D721Med (cell line): Measurements from ENCODE around the gene TUBB.

ENCODE experiments used
- DNase-seq: peaks from one replicate; pipeline ENCODE4 v3.0.0; 2011; ENCODE audit warnings: low spot score; ENCODE audit not compliant: insufficient read length
- FAIRE-seq: peaks from 2 replicates; lab custom pipeline; 2011; peaks lifted over from hg19 to GRCh38; lab: Jason Lieb, UNC
- CTCF ChIP-seq: IDR thresholded peaks from 2 replicates; pipeline ENCODE4 v1.5.1; 2012; ENCODE audit warnings: mild to moderate bottlenecking, control low read depth; ENCODE audit not compliant: insufficient read depth; ENCODE audit errors: missing control alignments

TUBB gene

GRCh38 chr6:30689022-30689865 lies 30.9 kb upstream of the TUBB start:
- DNase-seq (no peak), FAIRE-seq (no peak)
- TF ChIP-seq CTCF = no peak

GRCh38 chr6:30689985-30690384 lies 30.2 kb upstream of the TUBB start:
- FAIRE-seq (no peak), DNase-seq (no peak)
- no peak for TF ChIP-seq CTCF

- no peak for DNase-seq
- no peak for TF ChIP-seq CTCF
- no peak for FAIRE-seq
Observed at GRCh38 chr6:30690403-30691207, 29.5 kb upstream of the TUBB start, which contains the start of gene NRM. NRM (minus strand) TSS chr6:30690984; CDS start chr6:30690974, 10 bp downstream.

- DNase-seq (no peak), FAIRE-seq (no peak)
- no peak for TF ChIP-seq CTCF
Observed at GRCh38 chr6:30691208-30691847, 28.8 kb upstream of the TUBB start.

- no peak for TF ChIP-seq CTCF
- DNase-seq (no peak), FAIRE-seq (no peak)
Observed at GRCh38 chr6:30696432-30696831, 23.7 kb upstream of the TUBB start.

- TF ChIP-seq CTCF = no peak
- FAIRE-seq = no peak
- DNase-seq = no peak
Observed at GRCh38 chr6:30700340-30700739, 19.8 kb upstream of the TUBB start.
